ENCODE results near the gene WFDC12.

WFDC12 gene

DNA sequence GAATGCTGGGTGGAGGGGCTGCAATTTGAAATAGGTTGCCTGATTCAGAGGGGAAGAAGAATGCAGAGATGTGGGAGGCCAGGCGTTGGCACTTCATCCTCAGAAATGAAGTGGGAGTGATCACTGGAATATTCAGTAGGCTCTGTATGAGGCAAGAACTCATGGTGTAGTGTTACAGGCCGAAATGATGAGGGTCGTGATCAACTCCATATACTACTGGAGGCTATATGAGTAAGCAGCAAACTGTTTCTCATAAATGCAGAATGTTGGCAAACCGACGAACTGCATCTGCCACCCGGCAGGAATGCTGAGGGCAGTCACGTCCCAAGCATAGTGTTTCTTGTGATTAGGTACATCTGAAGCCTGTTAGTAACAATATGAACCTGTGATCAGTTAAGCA, 36.0 kb downstream of the WFDC12 start:
- no peak for DNase-seq

DNA sequence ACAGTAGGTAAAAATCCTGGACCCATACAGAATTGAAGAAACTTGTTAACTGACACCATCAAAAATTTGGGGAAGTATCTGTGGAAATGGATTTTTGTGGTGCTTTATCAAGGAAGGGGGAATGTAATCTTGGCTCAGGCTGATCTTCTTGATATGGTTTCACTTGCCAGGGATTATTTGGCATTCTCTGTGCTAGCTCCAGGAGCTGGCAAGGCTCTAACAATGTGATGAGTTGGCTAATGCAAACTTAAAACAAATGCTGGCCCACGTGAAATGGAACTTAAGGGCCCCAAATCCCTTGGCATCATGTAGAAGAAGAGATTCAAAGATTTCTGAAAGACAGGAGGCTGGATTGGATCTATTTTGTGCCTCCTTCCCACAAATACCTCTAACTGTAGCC, 36.5 kb downstream of the WFDC12 start:
- no peak for DNase-seq

DNA sequence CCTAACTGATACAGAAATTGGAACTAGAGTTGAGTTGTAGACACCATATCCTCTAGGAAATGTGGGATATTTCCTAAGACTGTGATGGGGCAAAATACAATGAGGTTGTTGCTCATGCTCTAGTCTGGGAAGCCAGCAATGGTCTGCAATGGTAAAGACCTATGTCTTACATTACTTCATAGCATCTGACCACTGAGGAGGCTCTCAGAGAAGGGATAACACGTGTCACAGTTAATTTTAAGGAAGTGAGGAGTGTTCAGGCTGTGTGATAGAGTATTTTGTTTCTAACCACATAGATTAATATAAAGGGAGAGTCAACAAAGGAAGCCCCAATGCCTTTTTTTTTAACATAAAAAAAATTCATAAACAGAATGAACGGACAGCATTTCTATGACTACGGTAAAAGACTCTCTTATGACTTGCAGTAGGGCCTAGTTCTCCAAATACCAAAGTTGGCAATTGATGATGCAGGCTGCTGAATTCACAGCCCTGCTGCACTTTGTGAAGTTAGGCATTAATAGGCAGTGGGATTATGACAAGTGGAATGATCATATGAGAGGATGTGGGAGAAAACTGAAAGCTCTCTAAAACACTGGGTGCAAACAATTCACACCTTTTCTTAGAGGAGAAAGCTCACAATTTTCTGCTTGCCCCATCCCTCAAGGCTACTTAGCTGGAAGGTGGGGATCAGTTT, 37.0 kb downstream of the WFDC12 start:
- DNase-seq, result no peak

DNA sequence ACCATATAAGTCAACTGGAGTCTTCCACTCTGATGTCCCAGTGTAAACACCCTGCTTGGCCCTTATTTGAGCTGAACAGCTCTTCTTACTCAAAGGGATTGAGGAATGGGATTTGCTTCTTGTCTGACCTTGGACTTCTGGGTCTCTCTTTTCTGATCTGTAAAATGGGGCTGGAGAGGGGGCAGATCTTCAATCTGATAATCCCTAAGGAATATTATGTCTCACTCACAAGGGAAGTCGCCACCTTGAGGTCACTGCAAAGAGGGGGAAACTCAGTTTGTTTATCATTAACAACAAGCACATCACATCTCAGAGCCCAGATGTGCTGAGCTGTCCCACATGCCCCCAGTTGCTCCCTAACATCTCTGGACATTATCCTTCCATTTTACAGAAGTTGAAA, 38.4 kb downstream of the WFDC12 start:
- DNase-seq, result no peak

DNA sequence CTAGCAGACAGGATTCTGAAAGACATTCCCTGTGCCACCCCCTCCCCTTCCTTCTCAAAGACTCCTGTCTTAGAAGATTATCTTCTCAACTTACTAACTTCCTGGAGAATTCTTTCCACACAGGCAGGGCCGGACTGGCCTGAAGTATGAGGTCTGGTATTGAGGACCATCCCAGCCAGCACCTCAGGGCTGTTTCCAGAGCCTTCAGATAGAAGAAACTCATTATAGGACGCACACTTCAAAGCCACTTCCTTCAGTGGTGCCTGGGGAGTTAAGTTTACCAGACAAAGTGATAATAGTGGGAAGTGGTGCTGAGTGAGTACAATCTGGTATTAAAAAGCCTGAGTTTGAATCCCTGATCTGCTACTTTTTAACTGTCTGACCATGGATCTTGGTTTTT, 39.0 kb downstream of the WFDC12 start:
- DNase-seq, result no peak

DNA sequence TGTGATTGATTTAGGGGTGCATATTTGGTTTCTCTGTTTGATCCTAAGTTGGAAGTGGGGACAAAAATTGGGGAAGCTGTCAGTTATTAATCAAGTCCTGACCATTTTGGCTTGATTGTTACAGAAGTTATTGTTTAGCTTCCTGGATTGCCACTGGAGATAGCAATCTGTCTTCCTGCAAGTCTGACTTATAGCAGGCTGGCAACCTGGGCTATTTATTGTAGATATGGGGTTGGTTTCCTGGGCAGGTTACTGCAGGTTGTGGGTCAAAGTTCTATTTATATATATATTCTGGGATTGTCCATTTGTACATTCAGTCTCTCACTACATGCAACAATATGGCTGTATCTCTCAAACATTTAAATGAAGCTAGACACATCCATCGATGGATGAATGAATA, 41.1 kb downstream of the WFDC12 start:
- DNase-seq, result no peak

DNA sequence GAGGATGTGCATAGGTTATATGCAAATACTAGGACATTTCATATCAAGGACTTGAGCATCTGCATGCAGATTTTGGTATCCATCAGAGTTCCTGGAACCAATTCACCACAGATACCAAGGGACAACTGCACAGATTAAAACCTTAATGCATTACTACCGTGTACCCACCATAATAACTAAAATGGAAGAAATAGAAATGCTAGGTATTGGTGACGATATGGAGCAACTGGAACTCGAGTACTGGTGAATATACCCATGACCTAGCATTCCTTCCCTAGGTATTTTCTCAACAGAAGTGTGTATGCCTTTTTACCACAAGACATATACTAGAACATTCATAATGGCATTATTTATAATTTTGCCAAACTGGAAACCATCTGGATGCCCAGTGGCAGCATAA, 41.8 kb downstream of the WFDC12 start:
- DNase-seq, result no peak

DNA sequence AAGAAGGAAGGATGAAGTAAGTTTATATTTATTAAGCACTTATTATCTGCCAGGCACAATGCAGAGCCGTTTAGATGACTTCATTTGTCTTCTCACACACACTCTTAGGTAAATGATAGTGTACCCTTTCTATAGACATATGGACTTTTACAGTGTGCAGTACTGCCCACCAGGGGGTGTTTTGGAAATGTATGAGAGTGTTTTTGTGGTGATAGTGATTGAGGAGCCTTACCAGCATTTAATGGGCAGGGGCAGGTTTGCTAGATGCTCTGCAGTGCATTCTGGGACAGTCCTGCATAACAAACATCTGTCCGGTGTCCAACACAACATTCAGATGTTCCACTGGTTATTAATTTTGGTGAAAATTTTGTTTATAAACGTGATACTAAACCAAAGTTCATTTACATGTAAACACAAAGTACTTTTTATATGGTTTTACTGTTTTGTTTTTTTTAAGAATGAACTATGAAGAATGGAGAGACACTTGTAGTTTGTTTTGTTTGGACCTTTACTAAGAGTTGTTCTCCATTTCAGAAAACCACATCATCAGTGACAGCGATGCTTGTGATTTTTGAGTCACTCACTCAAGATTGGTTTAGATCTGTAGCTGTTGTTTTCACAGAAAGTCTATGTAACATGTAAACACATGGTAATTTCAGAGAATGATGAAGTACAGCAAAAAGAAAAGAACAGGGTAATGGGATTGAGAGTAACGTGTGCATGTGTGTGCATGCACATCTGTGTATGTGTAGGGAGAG, 43.2 kb downstream of the WFDC12 start:
- DNase-seq, result no peak

DNA sequence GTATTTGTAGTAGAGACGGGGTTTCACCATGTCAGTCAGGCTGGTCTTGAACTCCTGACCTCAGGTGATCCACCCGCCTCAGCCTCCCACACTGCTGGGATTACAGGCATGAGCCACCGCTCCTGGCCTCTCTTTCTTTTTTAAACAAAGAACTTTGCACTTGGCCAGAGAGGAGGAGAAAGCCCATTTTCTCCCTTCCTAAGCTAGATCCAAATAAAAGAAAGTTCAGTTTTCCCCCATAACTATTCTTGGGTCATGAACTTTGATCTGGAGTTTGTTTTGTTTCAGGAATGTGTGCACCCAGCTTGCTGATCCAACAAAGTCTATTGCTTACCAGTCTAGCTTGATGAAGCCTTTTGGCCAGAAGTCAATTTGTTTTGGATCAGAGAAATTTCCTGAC, 46.7 kb downstream of the WFDC12 start:
- no peak for DNase-seq

All from stimulated activated CD4-positive, alpha-beta T cell treated with anti-CD3 and anti-CD28 coated beads, Interleukin-12 subunit alpha, Interleukin-12 subunit beta, amount 100 ng/mL, for 4 hours (primary cell).